ENCODE measurements around the gene SKI.

GRCh38 chr1:2199042-2199810 is 28.9 kb upstream of the SKI start:
- TF ChIP-seq CTCF (conservative IDR thresholded peaks at IDR 0.05; ENCODE audit: low read length) (no peak), EZH2phosphoT487 (IDR thresholded peaks at IDR 0.05; ENCODE audit: borderline replicate concordance, low read depth, low read length) (no peak)

Measured in OCI-LY7 (cell line).